ENCODE measurements around the gene TBCC. TPM values are rescaled to one million over a fixed set of nuclear protein-coding genes. Genes with fewer than 3 reads are reported as not detected.

TBCC gene
- total RNA-seq, 1 experiment from 2014 or later, result 51.0 TPM

- DNase-seq (ENCODE audit: low read depth in 1 of 2, low spot score in 2 of 2), result no peak
- peaks cover 18% of the 10 kb centered on the region for H3K4me1 ChIP-seq (replicated peaks)
- no peak overlapping the region for H3K4me3 ChIP-seq
Observed at GRCh38 chr6:42762426-42762859, 16.5 kb upstream of the TBCC start.

DNA sequence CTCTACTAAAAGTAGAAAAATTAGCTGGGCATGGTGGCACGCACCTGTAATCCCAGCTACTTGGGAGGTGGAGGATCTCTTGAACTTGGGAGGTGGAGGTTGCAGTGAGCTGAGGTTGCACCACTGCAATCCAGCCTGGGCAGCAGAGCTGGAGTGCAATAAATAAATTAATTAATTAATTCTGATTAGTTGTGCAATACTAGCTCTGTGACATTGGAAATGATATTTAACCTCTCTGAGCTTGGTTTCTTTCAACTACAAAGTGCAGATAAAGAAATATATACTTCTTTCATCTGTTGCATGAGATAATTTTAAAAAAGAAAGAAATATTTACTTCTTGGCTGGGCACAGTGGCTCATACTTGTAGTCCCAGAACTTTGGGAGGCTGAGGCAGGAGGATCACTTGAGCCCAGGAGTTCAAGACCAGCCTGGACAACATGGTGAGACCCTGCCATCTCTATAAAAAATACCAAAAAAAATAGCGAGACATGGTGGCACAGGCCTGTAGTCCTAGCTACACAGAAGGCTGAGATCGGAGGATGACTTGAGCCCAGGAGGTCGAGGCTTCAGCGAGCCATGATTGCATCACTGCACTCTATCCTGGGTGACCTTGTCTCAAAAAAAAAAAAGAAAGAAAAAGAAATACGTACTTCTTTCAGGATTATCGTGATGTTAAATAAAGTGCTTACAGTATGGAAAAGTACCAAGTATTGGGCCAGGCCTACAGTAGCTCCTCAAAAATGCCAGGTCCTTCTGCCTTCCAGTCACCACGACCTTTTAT lies 15.6 kb upstream of the TBCC start:
- Histone ChIP-seq H3K9me3 (replicated peaks) (no peaks in the 10 kb centered on the region), H3K36me3 (no peaks in the 10 kb centered on the region), H3K4me3 (no peak overlapping the region), H3K4me1 (replicated peaks) (peaks cover 11% of the 10 kb centered on the region), H3K27me3 (replicated peaks) (no peaks in the 10 kb centered on the region), H3K27ac (no peak overlapping the region)
- DNase-seq (ENCODE audit: low read depth in 1 of 2, low spot score in 2 of 2), result no peak

More at GRCh38 chr6:42762426-42762859, 16.5 kb upstream of the TBCC start:
- no peaks in the 10 kb centered on the region for H3K27me3 ChIP-seq (replicated peaks)
- no peak overlapping the region for H3K27ac ChIP-seq
- H3K9me3 ChIP-seq (replicated peaks), result no peaks in the 10 kb centered on the region
- no peaks in the 10 kb centered on the region for H3K36me3 ChIP-seq

- no peaks in the 10 kb centered on the region for H3K4me1 ChIP-seq (replicated peaks)
- H3K27me3 ChIP-seq (replicated peaks), result no peaks in the 10 kb centered on the region
- H3K27ac ChIP-seq, result no peak overlapping the region
- no peak for DNase-seq (ENCODE audit: low read depth in 1 of 2, low spot score in 2 of 2)
- no peaks in the 10 kb centered on the region for H3K36me3 ChIP-seq
- no peaks in the 10 kb centered on the region for H3K9me3 ChIP-seq (replicated peaks)
- H3K4me3 ChIP-seq, result no peak overlapping the region
Observed at GRCh38 chr6:42758756-42759430, 13.0 kb upstream of the TBCC start.

DNA sequence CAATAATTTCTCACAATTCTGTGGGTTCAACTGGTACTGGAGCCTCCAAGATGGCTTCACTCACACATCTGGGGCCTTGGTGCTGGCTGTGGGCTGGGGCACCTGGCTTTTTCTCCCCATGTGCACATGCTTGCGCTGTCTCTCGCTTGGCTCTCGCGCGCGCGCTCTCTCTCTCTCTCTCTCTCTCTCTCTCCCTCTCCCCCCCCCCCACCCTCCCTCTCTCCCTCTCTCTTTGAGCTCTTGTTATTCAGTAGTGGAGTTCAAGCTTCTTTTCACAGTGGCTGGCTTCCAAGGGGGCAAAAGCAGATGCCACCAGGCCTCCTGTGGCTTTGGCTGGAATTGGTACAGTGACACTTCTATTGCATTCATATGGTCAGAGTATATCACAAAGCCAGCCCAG lies 10.8 kb upstream of the TBCC start:
- Histone ChIP-seq H3K9me3 (replicated peaks) (no peaks in the 10 kb centered on the region), H3K27ac (no peak overlapping the region), H3K27me3 (replicated peaks) (no peaks in the 10 kb centered on the region), H3K4me1 (replicated peaks) (peaks cover 4% of the 10 kb centered on the region; the same call in 1 of the 2 replicates), H3K36me3 (no peaks in the 10 kb centered on the region), H3K4me3 (no peak overlapping the region)
- DNase-seq (ENCODE audit: low read depth in 1 of 2, low spot score in 2 of 2), result no peak

GRCh38 chr6:42754759-42755158 lies 8.9 kb upstream of the TBCC start:
- Histone ChIP-seq H3K9me3 (replicated peaks) (no peaks in the 10 kb centered on the region), H3K4me3 (no peak overlapping the region), H3K36me3 (no peaks in the 10 kb centered on the region), H3K4me1 (replicated peaks) (peaks cover 4% of the 10 kb centered on the region; the same call in 1 of the 2 replicates), H3K27me3 (replicated peaks) (no peaks in the 10 kb centered on the region), H3K27ac (no peak overlapping the region)
- DNase-seq (ENCODE audit: low read depth in 1 of 2, low spot score in 2 of 2), result no peak

DNA sequence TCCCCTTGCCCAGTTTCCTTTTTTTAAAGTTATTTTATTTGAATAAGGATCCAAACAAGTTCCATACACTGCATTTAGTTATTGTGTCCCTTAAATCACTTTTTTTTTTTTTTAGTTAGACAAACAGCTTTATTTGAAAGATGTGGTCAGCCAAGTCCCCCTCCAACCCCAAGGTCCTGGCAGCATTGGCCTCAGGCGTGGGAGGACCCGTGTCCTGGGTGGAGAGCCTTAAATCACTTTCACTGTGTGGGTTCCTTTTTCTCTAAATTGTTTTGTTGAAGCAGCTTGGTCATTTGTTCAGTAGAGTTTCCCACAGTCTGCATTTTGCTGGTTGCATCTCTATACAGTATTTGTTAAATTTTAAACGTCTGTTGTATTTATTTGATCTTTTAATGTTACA lies 5.2 kb upstream of the TBCC start:
- Histone ChIP-seq H3K4me3 (no peak overlapping the region), H3K27me3 (replicated peaks) (no peaks in the 10 kb centered on the region), H3K4me1 (replicated peaks) (peaks cover 9% of the 10 kb centered on the region; the same call in 1 of the 2 replicates), H3K9me3 (replicated peaks) (no peaks in the 10 kb centered on the region), H3K27ac (no peak overlapping the region), H3K36me3 (no peaks in the 10 kb centered on the region)
- peak in 1 of 2 experiments; percentile 41 for DNase-seq (ENCODE audit: low read depth in 1 of 2, low spot score in 2 of 2)

- peak overlapping the region; percentile 73 for H3K4me3 ChIP-seq
Observed at GRCh38 chr6:42748203-42748898, 2.4 kb upstream of the TBCC start.

GRCh38 chr6:42746463-42747391 lies 824 bp upstream of the TBCC start:
- Histone ChIP-seq H3K36me3 (peaks cover 20% of the 10 kb centered on the region), H3K27ac (peak overlapping the region; percentile 82), H3K9me3 (replicated peaks) (no peaks in the 10 kb centered on the region), H3K4me1 (replicated peaks) (peaks cover 14% of the 10 kb centered on the region), H3K4me3 (peak overlapping the region; percentile 73), H3K27me3 (replicated peaks) (no peaks in the 10 kb centered on the region)
- DNase-seq (ENCODE audit: low read depth in 1 of 2, low spot score in 2 of 2), result peak; percentile 91 to 96

More at GRCh38 chr6:42748203-42748898, 2.4 kb upstream of the TBCC start:
- no peak for DNase-seq (ENCODE audit: low read depth in 1 of 2, low spot score in 2 of 2)
- H3K9me3 ChIP-seq (replicated peaks), result no peaks in the 10 kb centered on the region
- H3K36me3 ChIP-seq, result peaks cover 20% of the 10 kb centered on the region
- peaks cover 18% of the 10 kb centered on the region for H3K4me1 ChIP-seq (replicated peaks)
- no peaks in the 10 kb centered on the region for H3K27me3 ChIP-seq (replicated peaks)
- H3K27ac ChIP-seq, result no peak overlapping the region

- H3K27ac ChIP-seq, result peak overlapping the region; percentile 65
- peaks cover 20% of the 10 kb centered on the region for H3K36me3 ChIP-seq
- H3K9me3 ChIP-seq (replicated peaks), result no peaks in the 10 kb centered on the region
- DNase-seq (ENCODE audit: low read depth in 1 of 2, low spot score in 2 of 2), result no peak
- H3K4me1 ChIP-seq (replicated peaks), result peaks cover 13% of the 10 kb centered on the region
- peak overlapping the region; percentile 73 for H3K4me3 ChIP-seq
- no peaks in the 10 kb centered on the region for H3K27me3 ChIP-seq (replicated peaks)
Observed at GRCh38 chr6:42745083-42745639, 742 bp downstream of the TBCC start.

- no peak for DNase-seq (ENCODE audit: low read depth in 1 of 2, low spot score in 2 of 2)
Observed at GRCh38 chr6:42744351-42744893, 1.5 kb downstream of the TBCC start.

GRCh38 chr6:42742116-42742894 lies 3.6 kb downstream of the TBCC start:
- no peaks in the 10 kb centered on the region for H3K27me3 ChIP-seq (replicated peaks)
- peaks cover 20% of the 10 kb centered on the region for H3K36me3 ChIP-seq
- H3K9me3 ChIP-seq (replicated peaks), result no peaks in the 10 kb centered on the region
- H3K27ac ChIP-seq, result no peak overlapping the region
- DNase-seq (ENCODE audit: low read depth in 1 of 2, low spot score in 2 of 2), result no peak
- no peak overlapping the region for H3K4me3 ChIP-seq
- H3K4me1 ChIP-seq (replicated peaks), result peaks cover 8% of the 10 kb centered on the region

More at GRCh38 chr6:42744351-42744893, 1.5 kb downstream of the TBCC start:
- no peaks in the 10 kb centered on the region for H3K9me3 ChIP-seq (replicated peaks)
- H3K27ac ChIP-seq, result no peak overlapping the region
- peaks cover 13% of the 10 kb centered on the region for H3K4me1 ChIP-seq (replicated peaks)
- no peaks in the 10 kb centered on the region for H3K27me3 ChIP-seq (replicated peaks)
- peak overlapping the region; percentile 73 for H3K4me3 ChIP-seq
- peaks cover 20% of the 10 kb centered on the region for H3K36me3 ChIP-seq

DNA sequence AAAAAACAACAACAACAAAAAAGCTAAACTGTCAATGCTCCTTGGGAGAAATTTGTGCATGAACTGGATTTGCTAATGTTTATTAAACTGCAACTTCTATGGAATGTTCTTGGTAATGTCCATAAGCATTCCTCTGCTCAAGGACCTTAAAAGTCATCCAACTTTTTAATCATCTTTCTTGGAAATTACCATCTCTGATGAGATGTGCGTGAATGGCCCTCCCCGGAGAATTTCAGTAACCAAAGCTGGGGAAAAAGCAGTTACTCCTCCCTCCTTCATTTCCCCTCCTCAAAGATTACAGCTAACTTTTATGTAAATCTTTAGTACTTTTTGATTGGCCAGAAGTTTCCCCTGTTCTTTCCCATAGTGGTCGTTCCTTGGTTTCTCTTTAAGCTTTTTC lies 5.2 kb downstream of the TBCC start:
- Histone ChIP-seq H3K27ac (no peak overlapping the region), H3K36me3 (peaks cover 20% of the 10 kb centered on the region), H3K4me1 (replicated peaks) (peaks cover 8% of the 10 kb centered on the region), H3K4me3 (no peak overlapping the region), H3K27me3 (replicated peaks) (no peaks in the 10 kb centered on the region), H3K9me3 (replicated peaks) (no peaks in the 10 kb centered on the region)
- DNase-seq (ENCODE audit: low read depth in 1 of 2, low spot score in 2 of 2), result no peak
